Epidermal melanocyte (primary cell): ENCODE results near the gene ITGA2B.
A peak's percentile ranks its signal among the peaks of the same experiment; 100 is the strongest.
"Not testable (repeated sequence)": the region's sequence is repeated elsewhere in the genome, so short reads cannot be mapped to it uniquely, and the experiment has no call there.

ENCODE experiments used
- DNase-seq: peaks from one replicate; pipeline ENCODE4 v3.0.0; 2011; ENCODE audit warnings: low spot score; ENCODE audit not compliant: insufficient read length

The ITGA2B gene

GRCh38 chr17:44333371-44333770, 56.1 kb downstream of the ITGA2B start:
- DNase-seq: no peak

- DNase-seq: peak; percentile 77
Observed at GRCh38 chr17:44331249-44331760, 58.1 kb downstream of the ITGA2B start.

- DNase-seq: not testable (repeated sequence)
Observed at GRCh38 chr17:44330263-44330662, 59.2 kb downstream of the ITGA2B start.

- not testable (repeated sequence) for DNase-seq
Observed at GRCh38 chr17:44329516-44329915, 59.9 kb downstream of the ITGA2B start.

GRCh38 chr17:44327715-44328449, 61.6 kb downstream of the ITGA2B start:
- no peak for DNase-seq

- DNase-seq: peak; percentile 96
Observed at GRCh38 chr17:44326861-44327444, 62.5 kb downstream of the ITGA2B start.

- peak; percentile 53 for DNase-seq
Observed at GRCh38 chr17:44324571-44325275, 64.7 kb downstream of the ITGA2B start, which contains the start of gene SLC25A39. Gene SLC25A39, minus strand, starts transcription at chr17:44324823. Its CDS starts 1,261 bp downstream, at chr17:44323562.

- no peak for DNase-seq
Observed at GRCh38 chr17:44324092-44324570, 65.3 kb downstream of the ITGA2B start.

GRCh38 chr17:44323359-44324091, 65.9 kb downstream of the ITGA2B start:
- no peak for DNase-seq

- DNase-seq: no peak
Observed at GRCh38 chr17:44322236-44322895, 67.1 kb downstream of the ITGA2B start.
